Measurements from ENCODE around the gene F2R. TPM values are rescaled to one million over a fixed set of nuclear protein-coding genes. Genes with fewer than 3 reads are reported as not detected.

The F2R gene
- total RNA-seq (2021; fragmentation: NEBNext Ultra II Directional; extraction: Animal tissue kit (Norgen Biotek cat#: 25700)), result 23.8 and 25.0 TPM in 2 replicates
- 24.8 and 29.1 TPM in 2 replicates for polyA plus RNA-seq (2011; rRNA removed)
- polyA plus RNA-seq (2011; cell fraction: cytosol; rRNA removed), result 21.8 TPM
- polyA plus RNA-seq (2011; cell fraction: nucleus; rRNA removed), result 23.8 TPM
- polyA plus RNA-seq (2012, experiment 1 of 2), result 13.1 to 19.7 TPM (median 17.0 TPM) in 4 replicates
- 5.9 TPM for polyA plus RNA-seq (2012, experiment 2 of 2)
- polyA plus RNA-seq (2013, experiment 1 of 2), result 36.9 TPM
- 40.1 TPM for polyA plus RNA-seq (2013, experiment 2 of 2)
- 47.0 and 57.9 TPM in 2 replicates for polyA minus RNA-seq (2011; rRNA and poly(A)+ RNA removed)
- 16.6 TPM for polyA minus RNA-seq (2011; cell fraction: cytosol; rRNA and poly(A)+ RNA removed)
- polyA minus RNA-seq (2011; cell fraction: nucleus; rRNA and poly(A)+ RNA removed), result 30.5 TPM
- long read RNA-seq, experiment 1, transcript F2R-201 (2 exons, 3,821 nt), result major isoform, 8 of 23 reads
- long read RNA-seq, experiment 1, partial matches to known transcripts, result 14 of 23 reads
- long read RNA-seq, experiment 1, other reads (novel, unspliced or antisense), result 0 of 23 reads
- long read RNA-seq, experiment 2, partial matches to known transcripts, result 0 of 2 reads
- long read RNA-seq, experiment 2, other reads (novel, unspliced or antisense), result 2 of 2 reads

GRCh38 chr5:76715736-76716455, at the start of gene F2R:
F2R (plus strand) TSS chr5:76716126; CDS start chr5:76716308, 182 bp downstream.
- Histone ChIP-seq H3K56ac (replicated peaks; ENCODE audit: insufficient read length, low read depth, low read length) (peak within 1 kb of the TSS; percentile 82), H3K4me3 (ENCODE audit: extremely low read depth in 1 of 4, insufficient read depth in 2 of 4, low read depth in 3 of 4, low read length in 4 of 4) (peak within 1 kb of the TSS; percentile 60 to 88 (median 85)), H2BK20ac (ENCODE audit: low read length) (no peak within 1 kb of the TSS; the same call in 1 of the 2 replicates), H2BK5ac (ENCODE audit: low read depth, low read length) (peak within 1 kb of the TSS; percentile 44; the same call in 1 of the 2 replicates), H3K23ac (ENCODE audit: insufficient read length) (no peak within 1 kb of the TSS), H3K36me3 (ENCODE audit: control insufficient read depth in 2 of 4, insufficient read depth in 4 of 4, low read length in 3 of 4) (no peaks in the 10 kb centered on the region), H3K4me2 (ENCODE audit: insufficient read depth in 1 of 2, low read depth in 2 of 2, low read length in 2 of 2) (peak within 1 kb of the TSS; percentile 81 to 96), H2BK120ac (replicated peaks; ENCODE audit: low read depth, low read length) (peak within 1 kb of the TSS; percentile 90), H3K79me1 (ENCODE audit: low read depth, low read length) (peaks cover 5% of the 10 kb centered on the region; the same call in 1 of the 2 replicates), H3K9ac (replicated peaks in 1 of 4; ENCODE audit: extremely low read depth in 1 of 4, low read depth in 3 of 4, low read length in 3 of 4) (peak within 1 kb of the TSS; percentile 19 to 82 (median 73); a peak in 6 of 7 replicates), H3K9me3 (ENCODE audit: insufficient read depth in 2 of 2, low read depth in 1 of 2, low read length in 1 of 2) (no peaks in the 10 kb centered on the region), H4K5ac (ENCODE audit: insufficient read length, low read depth, low read length) (peak within 1 kb of the TSS; percentile 75), H3K4ac (replicated peaks; ENCODE audit: insufficient read length, low read depth, low read length) (no peak within 1 kb of the TSS), H3K79me2 (ENCODE audit: control insufficient read depth in 1 of 2, insufficient read depth in 2 of 2, low read length in 2 of 2) (peaks cover 6 to 35% of the 10 kb centered on the region in 2 experiments), H2AFZ (ENCODE audit: low read length) (peak within 1 kb of the TSS; percentile 84; the same call in 1 of the 2 replicates), H3K27ac (ENCODE audit: low read depth, low read length) (peak within 1 kb of the TSS; percentile 56), H4K91ac (replicated peaks; ENCODE audit: insufficient read length, low read length) (peak within 1 kb of the TSS; percentile 55), H4K8ac (ENCODE audit: extremely low read depth, insufficient read depth, low read length) (peak within 1 kb of the TSS; percentile 96), H2AK5ac (ENCODE audit: low read depth, low read length) (no peak within 1 kb of the TSS), H3K14ac (ENCODE audit: insufficient read length) (no peak within 1 kb of the TSS), H2BK12ac (ENCODE audit: low read depth, low read length) (no peak within 1 kb of the TSS), H3K18ac (ENCODE audit: extremely low read depth, low read length) (peak within 1 kb of the TSS; percentile 32), H4K20me1 (replicated peaks in 1 of 2; ENCODE audit: control insufficient read depth in 1 of 2, insufficient read depth in 2 of 2, low read length in 2 of 2) (peaks cover 2 to 4% of the 10 kb centered on the region in 2 experiments), H3K23me2 (ENCODE audit: low read depth, low read length) (peaks cover 13% of the 10 kb centered on the region; the same call in 1 of the 2 replicates), H2BK15ac (ENCODE audit: low read length) (peak within 1 kb of the TSS; percentile 46; the same call in 1 of the 2 replicates), H3K4me1 (replicated peaks in 1 of 4; ENCODE audit: control insufficient read depth in 3 of 4, insufficient read depth in 4 of 4, low read length in 3 of 4) (peaks cover 0 to 2% (median 0%) of the 10 kb centered on the region in 4 experiments; a peak in 2 of 7 replicates), H3K27me3 (replicated peaks in 1 of 4; ENCODE audit: control insufficient read depth in 3 of 4, extremely low read depth in 1 of 4, insufficient read depth in 3 of 4, low read length in 3 of 4) (peaks cover 5 to 19% (median 14%) of the 10 kb centered on the region in 4 experiments)
- ChIA-PET CTCF (ENCODE audit: partially characterized antibody) (interaction anchor here (1.4 to 2.4 kb wide), 4 partner anchors 11 to 361 kb away, joined by 3 to 12 read pairs (median 6); no protein-coding TSS in a partner anchor), POLR2A (ENCODE audit: partially characterized antibody) (interaction anchor here (0.6 to 1.8 kb wide), 3 partner anchors 10 to 71 kb away, joined by 3 to 5 read pairs (median 3); no protein-coding TSS in a partner anchor)
- FAIRE-seq (no peak), DNase-seq (ENCODE audit: low read depth in 1 of 2, low spot score in 2 of 2) (peak in 1 of 2 experiments; percentile 80)
- WGBS, 2 experiments (ENCODE audit: extremely low coverage in 1 of 2, insufficient coverage in 1 of 2, insufficient read length in 1 of 2, insufficient replicate concordance in 2 of 2, low coverage in 1 of 2, low lambda C conversion rate in 2 of 2, missing lambda C conversion rate in 1 of 2), result 1% methylated on average over 30 of the region's 82 CpGs; no CpG with 5 or more reads in 1 of the 2 experiments
- TF ChIP-seq KDM4A (IDR thresholded peaks at IDR 0.05; ENCODE audit: low read depth, low read length, severe bottlenecking) (peak; percentile 85), GTF2F1 (IDR thresholded peaks at IDR 0.05; ENCODE audit: borderline replicate concordance, low read depth, low read length) (no peak), TBP (IDR thresholded peaks at IDR 0.05; ENCODE audit: low read depth, low read length) (no peak), CHD1 (IDR thresholded peaks at IDR 0.05; ENCODE audit: low read depth, low read length) (no peak), JUN (IDR thresholded peaks at IDR 0.05; ENCODE audit: low read depth, low read length) (no peak), MAFK (IDR thresholded peaks at IDR 0.05; ENCODE audit: low read depth, low read length) (no peak), SP1 (IDR thresholded peaks at IDR 0.05; ENCODE audit: low read depth, low read length) (no peak), E2F6 (IDR thresholded peaks at IDR 0.05) (no peak; the same call in 1 of the 2 replicates)

Measured in H1 (cell line).